ENCODE results near the gene RUFY2. TPM values are rescaled to one million over a fixed set of nuclear protein-coding genes. Genes with fewer than 3 reads are reported as not detected.

The RUFY2 gene
- total and polyA plus RNA-seq, 10 donors, result 4.5 to 33.1 (median 22.1) TPM

DNA sequence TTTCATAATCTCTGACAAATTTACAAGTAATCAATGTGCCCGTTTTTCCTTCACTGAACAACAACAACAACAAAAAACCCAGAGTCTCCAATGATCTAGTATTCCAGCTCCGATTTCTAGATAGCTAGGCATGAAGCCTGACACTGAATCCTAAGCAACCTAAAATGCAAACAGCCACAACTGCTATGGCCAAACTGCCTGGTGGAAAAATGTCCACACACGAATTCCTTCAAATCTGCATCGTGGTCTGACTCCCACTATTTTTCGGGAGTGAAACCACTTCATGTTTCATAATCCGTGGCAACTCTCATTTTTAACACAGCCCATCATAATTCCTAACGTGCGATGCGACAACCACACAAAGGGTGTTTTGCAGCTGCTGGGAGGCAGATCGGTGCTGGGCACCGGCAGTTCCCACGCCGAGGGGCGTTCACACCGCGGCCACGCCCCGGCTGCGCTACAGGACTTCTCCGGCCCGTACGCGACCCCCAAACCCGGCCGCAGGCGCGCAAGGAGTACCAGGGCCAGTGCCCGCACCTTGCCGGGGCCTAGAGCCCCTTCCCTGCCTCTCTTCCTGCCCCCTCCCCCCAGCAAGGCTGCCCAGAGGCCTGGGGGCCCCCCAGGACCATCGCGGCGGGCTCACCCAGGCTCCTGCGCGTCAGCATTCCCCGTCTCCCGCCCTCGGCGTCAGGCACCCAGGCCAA is 814 bp downstream of the RUFY2 start:
- intact Hi-C loops (cut with DNase I; ENCODE audit: low total_unique reads), result no loop called here
- peak overlapping the region; percentile 88 to 94 (median 91) for H3K27ac ChIP-seq

DNA sequence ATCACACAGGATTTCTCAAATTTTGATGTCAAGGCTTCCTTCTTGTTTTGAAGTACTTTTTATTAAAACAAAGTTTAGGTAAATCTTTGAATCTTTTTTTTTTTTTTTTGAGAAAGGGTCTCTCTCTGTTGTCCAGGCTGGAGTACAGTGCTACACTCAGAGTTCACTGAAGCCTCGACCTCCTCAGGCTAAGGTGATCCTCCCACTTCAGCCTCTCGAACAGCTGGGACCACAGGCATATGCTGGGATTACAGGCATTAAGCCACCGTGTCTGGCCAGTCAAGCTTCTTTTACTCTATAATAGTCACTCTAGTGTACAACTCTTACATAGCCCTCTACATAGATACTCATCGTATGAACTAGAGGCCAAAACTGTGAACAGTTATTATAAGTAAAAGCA is 3.4 kb downstream of the RUFY2 start:
- WGBS, 5 donors, result 73 to 96% (median 90%) methylated on average over 4 of the region's 4 CpGs
- Histone ChIP-seq H3K27ac (no peak overlapping the region), H3K4me1 (peaks cover 0 to 47% (median 14%) of the 10 kb centered on the region in 6 donors), H3K4me3 (no peak overlapping the region), H3K9me3 (no peaks in the 10 kb centered on the region), H3K27me3 (replicated peaks in 1 of 7) (no peaks in the 10 kb centered on the region), H3K36me3 (peaks cover 0 to 30% (median 10%) of the 10 kb centered on the region in 6 donors)
- TF ChIP-seq, protein P1, sequence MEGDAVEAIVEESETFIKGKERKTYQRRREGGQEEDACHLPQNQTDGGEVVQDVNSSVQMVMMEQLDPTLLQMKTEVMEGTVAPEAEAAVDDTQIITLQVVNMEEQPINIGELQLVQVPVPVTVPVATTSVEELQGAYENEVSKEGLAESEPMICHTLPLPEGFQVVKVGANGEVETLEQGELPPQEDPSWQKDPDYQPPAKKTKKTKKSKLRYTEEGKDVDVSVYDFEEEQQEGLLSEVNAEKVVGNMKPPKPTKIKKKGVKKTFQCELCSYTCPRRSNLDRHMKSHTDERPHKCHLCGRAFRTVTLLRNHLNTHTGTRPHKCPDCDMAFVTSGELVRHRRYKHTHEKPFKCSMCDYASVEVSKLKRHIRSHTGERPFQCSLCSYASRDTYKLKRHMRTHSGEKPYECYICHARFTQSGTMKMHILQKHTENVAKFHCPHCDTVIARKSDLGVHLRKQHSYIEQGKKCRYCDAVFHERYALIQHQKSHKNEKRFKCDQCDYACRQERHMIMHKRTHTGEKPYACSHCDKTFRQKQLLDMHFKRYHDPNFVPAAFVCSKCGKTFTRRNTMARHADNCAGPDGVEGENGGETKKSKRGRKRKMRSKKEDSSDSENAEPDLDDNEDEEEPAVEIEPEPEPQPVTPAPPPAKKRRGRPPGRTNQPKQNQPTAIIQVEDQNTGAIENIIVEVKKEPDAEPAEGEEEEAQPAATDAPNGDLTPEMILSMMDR (IDR thresholded peaks at IDR 0.05 in 8 of 11, conservative IDR thresholded peaks at IDR 0.05 in 3 of 11), result no peak
- no peak for TF ChIP-seq POLR2AphosphoS5 (IDR thresholded peaks at IDR 0.05)
- no peak for DNase-seq
- intact Hi-C loops (cut with DNase I; ENCODE audit: low total_unique reads), result no loop called here

More for the DNA sequence above, 814 bp downstream of the RUFY2 start:
- Histone ChIP-seq H3K4me3 (peak overlapping the region; percentile 76 to 98 (median 93)), H3K27me3 (replicated peaks in 1 of 7) (no peaks in the 10 kb centered on the region), H3K9me3 (no peaks in the 10 kb centered on the region), H3K36me3 (peaks cover 0 to 6% (median 2%) of the 10 kb centered on the region in 6 donors), H3K4me1 (peaks cover 0 to 47% (median 14%) of the 10 kb centered on the region in 6 donors)
- 1 to 2% (median 1%) methylated on average over 19 to 38 of the region's 38 CpGs for WGBS, 5 donors
- TF ChIP-seq POLR2AphosphoS5 (IDR thresholded peaks at IDR 0.05), result no peak
- TF ChIP-seq, protein P1 (IDR thresholded peaks at IDR 0.05 in 8 of 11, conservative IDR thresholded peaks at IDR 0.05 in 3 of 11), result no peak
- TF ChIP-seq POLR2A (IDR thresholded peaks at IDR 0.05), result no peak
- DNase-seq, result peak; percentile 88

DNA sequence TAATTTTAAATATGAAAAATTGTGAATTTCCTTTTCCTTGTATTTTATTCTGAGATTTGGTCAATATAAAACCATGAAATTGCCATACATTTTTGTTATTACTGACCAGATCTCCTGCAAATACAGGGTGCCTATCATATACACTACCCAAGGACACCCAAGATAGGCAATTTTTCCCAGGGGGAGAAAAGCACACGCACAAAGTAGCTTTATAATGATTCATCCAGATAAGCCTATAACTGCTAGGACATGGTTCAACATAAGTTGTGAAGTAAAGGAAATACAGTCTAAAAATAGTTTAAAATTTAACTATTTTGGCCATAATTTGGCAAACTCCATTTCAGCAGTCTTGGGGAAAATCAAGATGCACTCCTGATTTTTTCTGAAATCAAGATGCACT is 4.8 kb downstream of the RUFY2 start:
- Histone ChIP-seq H3K27me3 (replicated peaks in 1 of 7) (no peaks in the 10 kb centered on the region), H3K4me3 (no peak overlapping the region), H3K27ac (no peak overlapping the region), H3K36me3 (peaks cover 0 to 44% (median 10%) of the 10 kb centered on the region in 6 donors), H3K9me3 (no peaks in the 10 kb centered on the region), H3K4me1 (peaks cover 0 to 39% (median 14%) of the 10 kb centered on the region in 6 donors)
- intact Hi-C loops (cut with DNase I; ENCODE audit: low total_unique reads), result no loop called here
- TF ChIP-seq, protein P1 (IDR thresholded peaks at IDR 0.05 in 8 of 11, conservative IDR thresholded peaks at IDR 0.05 in 3 of 11), result no peak
- TF ChIP-seq POLR2A (IDR thresholded peaks at IDR 0.05) (no peak), POLR2AphosphoS5 (IDR thresholded peaks at IDR 0.05) (no peak)
- DNase-seq, result no peak
- 80 to 89% (median 86%) methylated on average over 1 of the region's 1 CpG for WGBS, 5 donors

DNA sequence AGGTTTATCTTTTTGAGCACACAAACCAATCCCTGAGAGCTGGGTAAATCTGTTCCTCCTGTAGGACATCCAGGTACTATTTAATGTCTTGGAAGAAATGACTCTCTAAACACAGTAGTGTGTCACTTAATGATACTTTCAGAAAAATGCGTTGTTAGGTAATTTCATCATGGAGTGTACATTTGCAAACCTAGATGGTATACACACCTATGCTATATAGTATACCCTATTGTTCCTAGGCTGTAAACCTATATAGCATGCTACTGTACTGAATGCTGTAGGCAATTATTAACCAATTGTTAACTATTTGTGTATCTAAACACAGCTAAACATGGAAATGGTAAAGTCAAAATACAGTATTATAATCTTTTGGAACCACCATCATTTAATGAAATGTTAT is 10.1 kb downstream of the RUFY2 start:
- no peak overlapping the region for H3K27ac ChIP-seq
- peaks cover 0 to 97% (median 36%) of the 10 kb centered on the region in 6 donors for H3K36me3 ChIP-seq
- no peaks in the 10 kb centered on the region for H3K4me1 ChIP-seq
- no peaks in the 10 kb centered on the region for H3K27me3 ChIP-seq (replicated peaks in 1 of 7)
- DNase-seq, result no peak
- WGBS, 5 donors, result 96 to 100% (median 98%) methylated on average over 1 of the region's 1 CpG
- intact Hi-C loops (cut with DNase I; ENCODE audit: low total_unique reads), result no loop called here
- no peak overlapping the region for H3K4me3 ChIP-seq
- no peaks in the 10 kb centered on the region for H3K9me3 ChIP-seq
- TF ChIP-seq POLR2A (IDR thresholded peaks at IDR 0.05), result no peak
- TF ChIP-seq, protein P1 (IDR thresholded peaks at IDR 0.05 in 8 of 11, conservative IDR thresholded peaks at IDR 0.05 in 3 of 11), result no peak
- no peak for TF ChIP-seq POLR2AphosphoS5 (IDR thresholded peaks at IDR 0.05)

All from spleen (tissue), 11 donors.